Measurements from ENCODE around the gene MARCHF9.

The MARCHF9 gene

DNA sequence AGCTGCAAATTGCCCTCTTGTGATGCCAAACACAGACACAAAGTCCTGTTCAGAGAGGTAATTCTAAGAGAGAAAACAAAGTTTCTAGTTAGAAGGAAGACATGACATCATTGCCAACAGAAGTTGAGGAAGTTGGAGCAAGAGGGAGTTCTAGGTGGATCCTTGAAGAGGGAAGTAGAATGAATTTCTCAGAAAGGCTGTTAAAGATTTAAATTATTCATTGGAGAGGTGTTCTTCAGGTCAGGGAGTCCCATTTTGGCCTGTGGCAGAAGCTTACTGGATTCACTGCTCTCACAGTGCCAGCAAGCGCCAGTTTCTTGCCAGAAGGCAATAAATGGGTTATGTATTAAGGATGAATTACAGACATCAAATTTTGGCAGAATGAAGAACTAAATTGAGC lies 43.0 kb downstream of the MARCHF9 start:
- no peak overlapping the region for H3K4me3 ChIP-seq (ENCODE audit: control insufficient read depth, low read depth, low read length)
- TF ChIP-seq, protein P1, sequence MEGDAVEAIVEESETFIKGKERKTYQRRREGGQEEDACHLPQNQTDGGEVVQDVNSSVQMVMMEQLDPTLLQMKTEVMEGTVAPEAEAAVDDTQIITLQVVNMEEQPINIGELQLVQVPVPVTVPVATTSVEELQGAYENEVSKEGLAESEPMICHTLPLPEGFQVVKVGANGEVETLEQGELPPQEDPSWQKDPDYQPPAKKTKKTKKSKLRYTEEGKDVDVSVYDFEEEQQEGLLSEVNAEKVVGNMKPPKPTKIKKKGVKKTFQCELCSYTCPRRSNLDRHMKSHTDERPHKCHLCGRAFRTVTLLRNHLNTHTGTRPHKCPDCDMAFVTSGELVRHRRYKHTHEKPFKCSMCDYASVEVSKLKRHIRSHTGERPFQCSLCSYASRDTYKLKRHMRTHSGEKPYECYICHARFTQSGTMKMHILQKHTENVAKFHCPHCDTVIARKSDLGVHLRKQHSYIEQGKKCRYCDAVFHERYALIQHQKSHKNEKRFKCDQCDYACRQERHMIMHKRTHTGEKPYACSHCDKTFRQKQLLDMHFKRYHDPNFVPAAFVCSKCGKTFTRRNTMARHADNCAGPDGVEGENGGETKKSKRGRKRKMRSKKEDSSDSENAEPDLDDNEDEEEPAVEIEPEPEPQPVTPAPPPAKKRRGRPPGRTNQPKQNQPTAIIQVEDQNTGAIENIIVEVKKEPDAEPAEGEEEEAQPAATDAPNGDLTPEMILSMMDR (IDR thresholded peaks at IDR 0.05; ENCODE audit: control insufficient read depth, insufficient read depth, low read depth, low read length, missing control alignments), result no peak
- DNase-seq (ENCODE audit: low read depth), result no peak

DNA sequence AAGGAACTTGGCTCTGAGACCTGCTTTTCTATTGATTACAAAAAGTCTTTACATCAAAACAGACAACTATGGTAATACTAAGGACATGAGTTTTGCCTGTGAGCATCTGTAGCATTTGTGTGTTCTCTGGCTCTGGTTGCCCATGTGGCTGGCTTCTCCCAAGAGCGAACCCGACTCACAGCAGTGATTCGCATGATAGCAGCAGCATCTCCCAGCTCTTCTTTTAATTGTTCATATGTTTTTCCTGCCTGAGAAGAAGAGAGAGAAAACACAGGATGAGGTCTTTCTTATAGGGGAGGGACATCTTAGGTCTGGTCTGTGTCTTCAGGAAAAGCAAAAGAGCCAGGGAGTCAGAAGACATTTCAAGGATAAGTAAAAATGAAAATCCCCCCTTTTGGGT lies 46.1 kb downstream of the MARCHF9 start:
- TF ChIP-seq, protein P1 (IDR thresholded peaks at IDR 0.05; ENCODE audit: control insufficient read depth, insufficient read depth, low read depth, low read length, missing control alignments), result no peak
- DNase-seq (ENCODE audit: low read depth), result no peak
- H3K4me3 ChIP-seq (ENCODE audit: control insufficient read depth, low read depth, low read length), result no peak overlapping the region

DNA sequence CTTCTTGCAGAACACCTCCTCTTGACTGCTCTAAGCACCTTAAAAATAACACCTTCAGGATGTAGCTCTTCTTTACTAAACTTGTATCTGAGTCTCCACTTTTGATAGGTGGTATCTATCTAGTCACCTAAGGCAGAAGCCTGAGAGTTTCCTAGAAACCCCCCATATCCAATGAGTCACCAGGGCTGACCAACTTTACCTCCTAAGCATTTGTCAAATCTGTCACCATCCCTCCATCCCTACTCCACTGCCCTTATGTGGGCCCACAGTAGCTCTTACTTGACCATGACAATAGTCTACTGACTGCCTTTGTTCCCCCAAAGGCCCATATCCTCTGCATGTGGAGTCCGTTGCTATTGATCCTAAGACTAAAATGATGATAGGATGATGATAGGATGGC lies 47.7 kb downstream of the MARCHF9 start:
- TF ChIP-seq, protein P1 (IDR thresholded peaks at IDR 0.05; ENCODE audit: control insufficient read depth, insufficient read depth, low read depth, low read length, missing control alignments), result no peak
- no peak overlapping the region for H3K4me3 ChIP-seq (ENCODE audit: control insufficient read depth, low read depth, low read length)
- DNase-seq (ENCODE audit: low read depth), result no peak

DNA sequence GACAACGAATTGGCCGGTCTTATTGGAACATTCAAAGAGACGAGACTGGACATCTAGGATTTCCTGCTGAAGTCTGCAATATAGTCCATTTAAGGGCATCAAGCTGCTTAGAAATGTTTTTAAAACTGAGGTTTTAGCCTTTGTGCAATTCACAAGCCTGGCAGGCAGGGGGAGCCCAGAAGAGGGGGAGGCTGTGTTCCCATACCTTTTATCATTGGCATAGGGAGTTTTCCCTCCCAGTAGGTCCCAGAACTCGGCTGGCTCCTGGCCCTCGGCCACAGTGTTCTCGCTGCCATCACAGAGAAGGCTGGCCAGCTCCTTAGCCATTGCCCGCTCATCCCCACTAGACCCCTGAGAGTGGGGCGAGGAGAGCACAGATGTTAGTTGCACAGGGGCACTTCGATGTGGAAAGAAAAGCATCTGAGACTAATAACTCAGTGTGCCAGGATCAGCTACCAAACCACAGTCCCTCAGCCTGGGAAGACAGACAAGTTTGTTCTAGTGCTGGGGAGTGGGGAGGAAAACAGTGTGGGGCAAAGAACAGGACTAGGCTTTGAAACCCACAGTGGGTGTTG lies 48.5 kb downstream of the MARCHF9 start:
- peak; percentile 17 for DNase-seq (ENCODE audit: low read depth)

DNA sequence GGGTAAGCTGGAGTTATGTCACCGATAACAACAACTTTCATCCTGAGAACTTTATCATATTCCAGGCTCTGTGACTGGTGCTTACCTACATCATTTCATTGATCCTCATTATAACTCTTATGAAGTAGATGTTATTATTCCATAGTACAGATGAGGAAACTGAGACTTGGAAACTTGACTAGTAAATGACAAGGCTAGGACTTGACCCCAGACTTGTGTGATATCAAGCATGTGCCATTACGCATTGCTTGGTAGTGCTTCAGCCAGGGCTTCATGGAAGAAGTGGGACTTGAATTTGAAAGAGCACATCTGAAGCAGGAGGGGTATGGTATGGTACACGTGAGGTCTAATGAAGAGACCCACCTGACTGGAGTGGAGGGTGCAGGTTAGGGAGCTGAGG lies 51.8 kb downstream of the MARCHF9 start:
- H3K4me3 ChIP-seq (ENCODE audit: control insufficient read depth, low read depth, low read length), result no peak overlapping the region
- DNase-seq (ENCODE audit: low read depth), result no peak
- TF ChIP-seq, protein P1 (IDR thresholded peaks at IDR 0.05; ENCODE audit: control insufficient read depth, insufficient read depth, low read depth, low read length, missing control alignments), result no peak

More for the DNA sequence above, 48.5 kb downstream of the MARCHF9 start:
- H3K4me3 ChIP-seq (ENCODE audit: control insufficient read depth, low read depth, low read length), result no peak overlapping the region
- TF ChIP-seq, protein P1 (IDR thresholded peaks at IDR 0.05; ENCODE audit: control insufficient read depth, insufficient read depth, low read depth, low read length, missing control alignments), result peak; percentile 82

DNA sequence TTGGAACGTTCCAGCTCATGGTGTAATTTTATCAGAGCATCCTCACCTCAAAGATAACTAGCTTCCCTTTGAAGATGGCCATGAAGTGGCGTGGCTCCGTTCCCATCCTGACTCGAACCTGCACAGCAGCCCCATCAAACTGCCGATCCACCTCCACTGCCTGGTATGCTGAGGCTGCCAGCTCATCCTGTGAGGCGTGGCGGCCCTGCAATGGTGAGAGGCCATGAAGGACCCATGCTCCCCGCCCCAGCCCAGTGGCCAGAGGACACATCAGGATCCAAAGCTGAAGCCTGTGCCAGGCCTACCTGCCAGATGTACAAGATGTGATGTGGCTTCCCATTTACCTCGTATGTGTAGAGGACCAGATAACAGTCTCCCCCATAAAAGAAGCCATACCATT lies 52.4 kb downstream of the MARCHF9 start:
- TF ChIP-seq, protein P1 (IDR thresholded peaks at IDR 0.05; ENCODE audit: control insufficient read depth, insufficient read depth, low read depth, low read length, missing control alignments), result no peak
- no peak overlapping the region for H3K4me3 ChIP-seq (ENCODE audit: control insufficient read depth, low read depth, low read length)

DNA sequence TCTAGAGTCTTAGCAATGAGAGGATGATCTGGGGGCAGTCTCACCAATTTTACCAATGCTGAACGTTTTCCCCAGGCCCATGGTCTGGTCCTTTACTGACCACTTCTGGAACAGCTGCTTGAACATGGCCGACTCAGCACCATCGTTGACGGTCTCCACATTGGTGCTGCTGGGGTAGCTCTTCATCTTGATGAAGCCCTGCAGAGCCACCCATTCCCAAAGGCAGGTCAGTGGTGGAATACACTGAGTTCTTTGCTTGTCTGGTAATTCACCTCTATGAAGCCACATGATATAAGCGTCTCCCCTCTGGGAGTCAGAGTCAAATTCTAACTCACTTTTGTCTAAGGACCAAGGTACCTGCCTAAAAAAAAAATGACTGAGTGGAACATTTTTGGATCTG lies 53.4 kb downstream of the MARCHF9 start:
- DNase-seq (ENCODE audit: low read depth), result no peak
- TF ChIP-seq, protein P1 (IDR thresholded peaks at IDR 0.05; ENCODE audit: control insufficient read depth, insufficient read depth, low read depth, low read length, missing control alignments), result no peak
- no peak overlapping the region for H3K4me3 ChIP-seq (ENCODE audit: control insufficient read depth, low read depth, low read length)

More for the DNA sequence above, 52.4 kb downstream of the MARCHF9 start:
- no peak for DNase-seq (ENCODE audit: low read depth)
